Muscle of leg (tissue), 11 donors: ENCODE measurements around the gene AKR1C8. TPM values are rescaled to one million over a fixed set of nuclear protein-coding genes. Genes with fewer than 3 reads are reported as not detected.
"Not testable (repeated sequence)": the region's sequence is repeated elsewhere in the genome, so short reads cannot be mapped to it uniquely, and the experiment has no call there.

Source experiments
- DNase-seq: peaks from one replicate; pipeline ENCODE4 v3.0.0; 2013
- H3K27ac ChIP-seq: one replicate; pipeline ENCODE4 v1.5.1; 2013; ENCODE audit warnings: mild to moderate bottlenecking, low read length, control low read depth
- H3K27me3 ChIP-seq: one replicate; pipeline ENCODE4 v1.6.1; 2013; ENCODE audit warnings: low read length; ENCODE audit not compliant: control insufficient read depth, insufficient read depth
- H3K36me3 ChIP-seq: one replicate; pipeline ENCODE4 v1.6.1; 2013; ENCODE audit warnings: low read length; ENCODE audit not compliant: control insufficient read depth, insufficient read depth
- H3K4me1 ChIP-seq: one replicate; pipeline ENCODE4 v1.6.1; 2013; ENCODE audit warnings: low read length; ENCODE audit not compliant: control insufficient read depth, insufficient read depth
- H3K4me3 ChIP-seq: one replicate; pipeline ENCODE4 v1.5.1; 2013; ENCODE audit warnings: low read length, control low read depth
- H3K9me3 ChIP-seq: replicated peaks from 2 replicates; pipeline ENCODE4 v1.6.1; 2013; ENCODE audit warnings: low read depth, low read length; ENCODE audit not compliant: control insufficient read depth
- WGBS: methylation state at CpG from one replicate; pipeline ENCODE4 v1.1.5; 2013; ENCODE audit warnings: missing lambda C conversion rate; ENCODE audit not compliant: insufficient coverage; 5-methylcytosine and 5-hydroxymethylcytosine counted together
- polyA plus RNA-seq, 8 donors: library from polyadenylated mRNA; unstranded; fragments of 120-200 nt; gene quantifications; one replicate each; pipeline versions ENCODE4 v1.2.1 to v1.2.3, GENCODE V29; 2013; ENCODE audit warnings: inconsistent platforms in 1 of 8, low replicate concordance in 1 of 8; ENCODE audit not compliant: insufficient read length in 8 of 8, insufficient read depth in 1 of 8
- total RNA-seq: library from RNA; stranded (reverse); fragments of 120-200 nt; gene quantifications from one replicate; pipeline ENCODE4 v1.2.4, GENCODE V29; 2013

The AKR1C8 gene
- total and polyA plus RNA-seq, 9 donors: 0.09 to 0.16 TPM; not detected in 7

- Histone ChIP-seq H3K9me3 (peaks cover 2% of the 10 kb centered on the region), H3K36me3 (no peaks in the 10 kb centered on the region), H3K27me3 (no peaks in the 10 kb centered on the region), H3K4me1 (no peaks in the 10 kb centered on the region), H3K27ac (no peak overlapping the region), H3K4me3 (no peak overlapping the region)
- no peak for DNase-seq
- 72% methylated on average over 3 of the region's 5 CpGs for WGBS
These were observed 37.5 kb downstream of the AKR1C8 start for GRCh38 chr10:5147255-5147980.

GRCh38 chr10:5146920-5147254 is 38.1 kb downstream of the AKR1C8 start:
- H3K9me3 ChIP-seq: peaks cover 2% of the 10 kb centered on the region
- no peaks in the 10 kb centered on the region for H3K36me3 ChIP-seq
- H3K4me3 ChIP-seq: no peak overlapping the region
- no peaks in the 10 kb centered on the region for H3K27me3 ChIP-seq
- H3K27ac ChIP-seq: no peak overlapping the region
- DNase-seq: no peak
- WGBS: 86% methylated on average over 2 of the region's 5 CpGs
- H3K4me1 ChIP-seq: no peaks in the 10 kb centered on the region

- no peaks in the 10 kb centered on the region for H3K9me3 ChIP-seq
- H3K4me1 ChIP-seq: no peaks in the 10 kb centered on the region
- no peak overlapping the region for H3K27ac ChIP-seq
- no peaks in the 10 kb centered on the region for H3K36me3 ChIP-seq
- WGBS: 67% methylated on average over 4 of the region's 5 CpGs
- DNase-seq: no peak
- no peak overlapping the region for H3K4me3 ChIP-seq
- no peaks in the 10 kb centered on the region for H3K27me3 ChIP-seq
These were observed 41.8 kb downstream of the AKR1C8 start for GRCh38 chr10:5143137-5143536.

DNA sequence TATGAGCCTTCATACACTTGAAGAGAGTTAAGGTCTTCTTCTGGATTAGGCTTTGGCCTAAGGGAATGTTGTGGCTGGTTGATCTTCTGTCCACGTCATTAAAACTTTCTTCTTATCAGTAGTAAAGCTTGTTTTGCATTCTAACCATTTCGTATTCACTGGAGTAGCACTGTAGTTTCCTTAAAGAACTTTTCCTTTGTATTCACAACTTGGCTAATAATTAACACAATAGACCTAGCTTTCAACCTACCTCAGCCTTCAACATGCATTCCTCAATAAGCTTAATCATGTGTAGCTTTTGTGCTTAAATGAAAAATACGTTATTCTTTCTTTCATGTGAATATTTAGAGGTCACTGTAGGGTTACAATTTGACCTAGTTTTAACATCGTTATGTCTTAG is 42.8 kb downstream of the AKR1C8 start:
- WGBS: no CpG with 5 or more reads among the region's 4 CpGs
- Histone ChIP-seq H3K9me3 (no peaks in the 10 kb centered on the region), H3K4me3 (no peak overlapping the region), H3K27me3 (no peaks in the 10 kb centered on the region), H3K4me1 (no peaks in the 10 kb centered on the region), H3K36me3 (no peaks in the 10 kb centered on the region), H3K27ac (no peak overlapping the region)
- no peak for DNase-seq

DNA sequence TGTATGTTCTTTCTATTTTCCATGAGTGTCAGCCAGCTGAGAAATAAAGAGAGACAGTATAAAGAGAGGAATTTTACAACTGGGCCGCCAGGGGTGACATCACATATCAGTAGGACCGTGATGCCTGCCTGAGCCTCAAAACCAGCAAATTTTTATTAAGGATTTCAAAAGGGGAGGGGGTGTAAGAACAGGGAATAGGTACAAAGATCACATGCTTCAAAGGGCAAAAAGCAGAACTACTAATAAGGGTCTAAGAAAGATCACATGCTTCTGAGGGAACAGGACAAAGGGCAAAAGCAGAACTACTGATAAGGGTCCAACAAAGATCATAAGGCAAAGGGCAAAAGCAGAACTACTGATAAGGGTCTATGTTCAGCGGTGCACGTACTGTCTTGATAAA is 47.3 kb downstream of the AKR1C8 start:
- WGBS: 40% methylated on average over 1 of the region's 4 CpGs

GRCh38 chr10:5136468-5137087 is 48.4 kb downstream of the AKR1C8 start:
- Histone ChIP-seq H3K27ac (no peak overlapping the region), H3K4me3 (no peak overlapping the region), H3K4me1 (no peaks in the 10 kb centered on the region), H3K36me3 (no peaks in the 10 kb centered on the region), H3K27me3 (no peaks in the 10 kb centered on the region), H3K9me3 (peaks cover 4% of the 10 kb centered on the region)
- no CpG with 5 or more reads among the region's 1 CpG for WGBS
- no peak for DNase-seq

More for the DNA sequence above, 47.3 kb downstream of the AKR1C8 start:
- not testable (repeated sequence) for H3K4me1 ChIP-seq, H3K9me3 ChIP-seq, H3K36me3 ChIP-seq, DNase-seq, H3K27me3 ChIP-seq, H3K27ac ChIP-seq, H3K4me3 ChIP-seq

DNA sequence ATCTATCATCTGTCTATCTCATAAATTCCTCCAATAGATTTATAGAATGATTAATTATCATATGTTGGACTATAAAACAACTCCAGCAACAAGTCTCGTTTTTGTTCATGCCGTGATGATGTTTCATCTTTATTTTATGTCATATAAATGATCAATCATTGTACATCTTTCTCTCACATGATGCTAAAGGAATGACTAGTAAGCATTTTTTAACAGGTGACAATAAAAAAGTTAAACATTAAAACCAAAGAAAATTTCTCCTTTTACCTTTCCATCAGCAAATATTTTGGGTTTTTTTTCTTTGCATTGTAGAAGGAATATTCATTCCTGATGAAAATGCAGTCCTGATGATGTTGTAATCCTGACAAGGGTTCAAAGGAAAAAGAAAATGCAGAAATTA is 49.4 kb downstream of the AKR1C8 start:
- H3K27me3 ChIP-seq: no peaks in the 10 kb centered on the region
- peaks cover 4% of the 10 kb centered on the region for H3K9me3 ChIP-seq
- no peaks in the 10 kb centered on the region for H3K36me3 ChIP-seq

DNA sequence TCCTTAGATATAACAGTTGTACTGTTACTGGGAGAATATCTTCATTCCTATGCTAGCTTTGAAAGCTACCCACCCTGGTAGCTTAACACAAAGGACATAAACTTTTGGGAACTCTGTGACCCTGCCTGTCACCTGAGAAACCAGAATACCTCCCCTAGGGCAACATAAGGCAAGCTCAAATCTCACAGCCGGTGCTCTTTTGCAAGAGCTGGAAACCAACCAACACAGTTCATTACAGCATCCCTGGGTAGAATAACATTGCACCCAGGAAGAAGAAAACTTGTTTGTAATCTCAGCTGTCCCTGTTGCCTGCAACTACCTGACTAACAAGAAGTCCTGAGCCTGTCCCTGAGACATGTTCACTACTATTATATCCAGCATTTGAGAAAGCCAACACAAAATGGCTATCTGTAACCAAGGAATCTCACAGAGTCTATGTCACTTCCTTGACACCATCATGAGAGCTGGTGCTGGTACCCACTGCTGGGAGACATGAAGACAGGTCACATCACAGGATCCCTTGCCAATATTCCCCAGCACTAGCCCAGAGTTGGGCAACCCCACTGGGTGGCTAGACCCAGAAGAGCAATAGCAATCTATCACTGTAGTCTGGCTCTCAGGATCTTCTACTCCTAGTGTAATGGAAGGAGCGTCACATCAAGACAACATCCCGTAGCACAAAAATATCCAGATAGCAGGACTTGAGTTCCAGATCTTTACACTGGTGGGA is 59.5 kb downstream of the AKR1C8 start:
- WGBS: 50% methylated on average over 1 of the region's 3 CpGs
- Histone ChIP-seq H3K9me3 (peaks cover 2% of the 10 kb centered on the region), H3K27me3 (no peaks in the 10 kb centered on the region), H3K4me1 (no peaks in the 10 kb centered on the region), H3K27ac (no peak overlapping the region), H3K36me3 (no peaks in the 10 kb centered on the region), H3K4me3 (no peak overlapping the region)
- no peak for DNase-seq

More for the DNA sequence above, 49.4 kb downstream of the AKR1C8 start:
- no peak for DNase-seq
- no CpG with 5 or more reads among the region's 2 CpGs for WGBS
- H3K27ac ChIP-seq: no peak overlapping the region
- no peak overlapping the region for H3K4me3 ChIP-seq
- no peaks in the 10 kb centered on the region for H3K4me1 ChIP-seq

DNA sequence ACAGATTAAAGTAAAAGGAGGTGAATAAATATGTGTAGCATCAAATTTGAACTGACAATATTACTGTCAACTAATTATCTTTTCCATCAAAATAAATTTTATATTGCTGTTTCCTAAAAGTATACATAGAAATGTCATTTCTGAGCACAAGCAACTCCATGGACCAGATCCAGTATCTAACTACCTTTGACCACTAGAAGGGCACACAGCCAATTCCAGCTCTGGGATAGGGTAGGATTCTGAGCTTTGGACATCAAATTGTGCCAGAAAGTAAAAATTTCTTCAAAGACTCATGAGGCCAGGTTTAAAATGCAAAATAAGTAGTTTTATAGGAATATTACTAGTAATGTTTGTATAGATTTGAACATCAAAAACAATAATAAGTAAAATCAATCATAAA is 61.1 kb downstream of the AKR1C8 start:
- Histone ChIP-seq H3K4me1 (no peaks in the 10 kb centered on the region), H3K36me3 (no peaks in the 10 kb centered on the region), H3K4me3 (no peak overlapping the region), H3K27me3 (no peaks in the 10 kb centered on the region), H3K9me3 (peaks cover 2% of the 10 kb centered on the region), H3K27ac (no peak overlapping the region)
- no peak for DNase-seq

GRCh38 chr10:5119997-5120396 is 65.0 kb downstream of the AKR1C8 start:
- WGBS: 100% methylated on average over 1 of the region's 5 CpGs
- not testable (repeated sequence) for H3K4me3 ChIP-seq, H3K9me3 ChIP-seq, H3K36me3 ChIP-seq, H3K27ac ChIP-seq, DNase-seq, H3K27me3 ChIP-seq, H3K4me1 ChIP-seq
